ENCODE data around the gene ZNF385C.

ZNF385C gene

DNA sequence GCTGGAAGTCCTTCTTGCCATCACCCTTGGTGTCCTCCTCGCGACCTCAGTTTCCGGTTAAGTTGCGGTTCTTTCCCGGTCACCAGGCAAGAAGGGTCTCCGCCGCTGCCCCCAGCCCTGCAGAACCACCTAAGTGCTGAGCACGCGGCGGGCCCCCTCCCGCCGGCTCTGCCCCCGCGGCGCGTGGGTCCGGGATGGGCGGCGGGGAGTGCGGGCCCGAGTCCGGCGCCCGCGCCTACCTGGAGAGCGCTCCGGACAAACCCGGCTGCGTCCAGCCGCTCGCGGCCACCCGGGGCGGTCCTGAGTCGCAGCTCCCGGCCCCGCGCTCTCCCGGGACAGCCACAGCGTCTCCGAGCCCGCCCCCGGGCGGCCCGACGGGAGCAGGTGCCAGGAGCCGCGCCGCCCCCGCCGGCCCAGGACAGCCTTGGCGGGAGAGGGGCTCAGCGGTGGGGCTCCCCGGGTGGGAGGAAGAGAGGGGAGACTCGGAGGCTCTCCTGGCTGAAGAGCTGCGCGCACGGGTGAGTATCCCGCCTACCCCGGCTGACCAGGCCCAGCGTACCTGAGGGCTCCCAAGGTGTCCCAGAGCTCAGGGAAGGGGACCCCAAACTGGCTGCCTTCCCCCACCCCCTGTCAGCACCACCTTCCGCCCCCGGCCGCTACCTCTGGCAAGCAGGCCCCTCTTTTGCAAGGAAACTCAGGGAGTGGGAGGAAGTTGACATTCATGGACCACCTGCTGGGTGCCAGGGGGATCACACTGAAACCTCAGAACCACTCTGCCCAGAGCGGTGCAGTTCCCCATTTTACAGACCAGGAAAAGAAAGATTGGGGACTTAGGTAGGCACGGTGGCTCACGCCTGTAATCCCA is 25.7 kb downstream of the ZNF385C start:
- DNase-seq, result no peak
- H2BK120ac ChIP-seq (ENCODE audit: low read depth, low read length), result no peak overlapping the region
- H3K27ac ChIP-seq (ENCODE audit: low read depth, low read length), result no peak overlapping the region
- peak overlapping the region; percentile 71 for H3K56ac ChIP-seq (ENCODE audit: low read length)
- H2BK15ac ChIP-seq (replicated peaks; ENCODE audit: low read depth), result no peak overlapping the region
- no peak overlapping the region for H2AK5ac ChIP-seq (ENCODE audit: low read length)
- H3K4me1 ChIP-seq (ENCODE audit: control insufficient read depth, low read depth, low read length), result peaks cover 2% of the 10 kb centered on the region
- no peak overlapping the region for H4K5ac ChIP-seq (ENCODE audit: low read length)
- no CpG with 5 or more reads among the region's 67 CpGs for WGBS (ENCODE audit: extremely low coverage, insufficient coverage, low lambda C conversion rate)
- H3K4me3 ChIP-seq (ENCODE audit: low read length), result no peak overlapping the region
- H3K27me3 ChIP-seq (ENCODE audit: insufficient read depth, low read length, poor library complexity), result no peaks in the 10 kb centered on the region
- peak overlapping the region; percentile 20 for H3K18ac ChIP-seq (ENCODE audit: low read length)
- peak overlapping the region; percentile 50 for H3K4ac ChIP-seq (ENCODE audit: low read depth, low read length)
- no peak overlapping the region for H2BK5ac ChIP-seq (ENCODE audit: low read length)
- H3K79me1 ChIP-seq (ENCODE audit: low read length), result no peaks in the 10 kb centered on the region
- H4K8ac ChIP-seq (ENCODE audit: low read depth, low read length), result no peak overlapping the region
- H3K23ac ChIP-seq (ENCODE audit: low read length), result no peak overlapping the region
- H3K36me3 ChIP-seq (ENCODE audit: control insufficient read depth, insufficient read depth, low read length), result no peaks in the 10 kb centered on the region
- H3K4me2 ChIP-seq (ENCODE audit: low read length), result peak overlapping the region; percentile 30
- H3K9ac ChIP-seq (ENCODE audit: low read length), result peak overlapping the region; percentile 31
- H3K79me2 ChIP-seq (ENCODE audit: control insufficient read depth, insufficient read depth, low read length), result no peaks in the 10 kb centered on the region

DNA sequence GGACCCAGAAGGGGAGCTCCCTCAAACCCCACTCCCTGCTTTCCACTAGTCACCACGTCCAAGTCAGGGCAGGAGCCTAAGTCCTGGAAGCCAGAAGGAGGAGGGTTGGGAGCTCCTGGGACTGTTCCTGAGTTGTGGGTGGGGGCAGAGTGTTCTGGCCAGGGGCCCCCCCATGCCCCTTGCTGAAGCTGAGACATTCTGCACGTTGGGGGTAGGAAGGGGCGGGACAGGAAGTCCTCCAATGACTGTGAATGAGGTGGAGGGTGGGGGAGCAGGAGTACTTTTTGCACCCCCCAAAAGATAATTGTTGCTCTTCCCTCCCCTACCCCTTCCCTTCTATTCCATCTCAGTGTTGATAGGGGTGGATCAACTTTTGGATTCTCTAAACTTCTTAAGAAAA is 26.5 kb downstream of the ZNF385C start:
- WGBS (ENCODE audit: extremely low coverage, insufficient coverage, low lambda C conversion rate), result no CpG with 5 or more reads among the region's 3 CpGs
- H3K4me3 ChIP-seq (ENCODE audit: low read length), result no peak overlapping the region

DNA sequence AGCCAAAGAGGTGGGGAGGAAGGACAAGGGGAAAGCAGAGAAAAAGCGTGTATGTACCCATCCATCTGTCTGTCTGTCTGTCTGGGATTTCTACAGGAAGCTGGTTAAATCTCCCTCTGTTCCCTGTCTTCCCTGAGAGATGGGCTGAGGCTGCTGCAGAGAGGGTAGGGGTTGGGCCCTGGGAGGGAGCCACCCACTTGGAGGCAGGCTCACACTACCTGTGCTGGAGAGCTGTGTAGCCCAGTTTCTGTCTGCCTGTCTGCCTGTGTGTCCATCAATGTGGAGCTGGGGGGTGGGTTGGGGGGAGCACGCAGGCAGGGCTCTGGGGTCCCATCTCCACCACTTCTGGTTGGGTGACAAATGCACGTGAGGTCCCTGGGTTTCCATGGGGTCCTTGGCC is 29.3 kb downstream of the ZNF385C start:
- Histone ChIP-seq H4K8ac (ENCODE audit: low read depth, low read length) (no peak overlapping the region), H2BK15ac (replicated peaks; ENCODE audit: low read depth) (no peak overlapping the region), H3K4ac (ENCODE audit: low read depth, low read length) (no peak overlapping the region), H3K4me2 (ENCODE audit: low read length) (no peak overlapping the region), H3K27me3 (ENCODE audit: insufficient read depth, low read length, poor library complexity) (no peaks in the 10 kb centered on the region), H3K79me1 (ENCODE audit: low read length) (no peaks in the 10 kb centered on the region), H2BK120ac (ENCODE audit: low read depth, low read length) (no peak overlapping the region), H2BK5ac (ENCODE audit: low read length) (no peak overlapping the region), H3K79me2 (ENCODE audit: control insufficient read depth, insufficient read depth, low read length) (no peaks in the 10 kb centered on the region), H3K56ac (ENCODE audit: low read length) (no peak overlapping the region), H3K4me3 (ENCODE audit: low read length) (no peak overlapping the region), H3K23ac (ENCODE audit: low read length) (no peak overlapping the region), H3K36me3 (ENCODE audit: control insufficient read depth, insufficient read depth, low read length) (no peaks in the 10 kb centered on the region), H3K27ac (ENCODE audit: low read depth, low read length) (no peak overlapping the region), H4K5ac (ENCODE audit: low read length) (no peak overlapping the region), H3K4me1 (ENCODE audit: control insufficient read depth, low read depth, low read length) (peaks cover 2% of the 10 kb centered on the region), H3K18ac (ENCODE audit: low read length) (no peak overlapping the region), H3K9ac (ENCODE audit: low read length) (no peak overlapping the region), H2AK5ac (ENCODE audit: low read length) (no peak overlapping the region)
- no CpG with 5 or more reads among the region's 3 CpGs for WGBS (ENCODE audit: extremely low coverage, insufficient coverage, low lambda C conversion rate)
- no peak for DNase-seq

More for the DNA sequence above, 26.5 kb downstream of the ZNF385C start:
- Histone ChIP-seq H3K18ac (ENCODE audit: low read length) (no peak overlapping the region), H3K4me1 (ENCODE audit: control insufficient read depth, low read depth, low read length) (peaks cover 2% of the 10 kb centered on the region), H3K9ac (ENCODE audit: low read length) (no peak overlapping the region), H4K8ac (ENCODE audit: low read depth, low read length) (no peak overlapping the region), H3K79me2 (ENCODE audit: control insufficient read depth, insufficient read depth, low read length) (no peaks in the 10 kb centered on the region), H2AK5ac (ENCODE audit: low read length) (no peak overlapping the region), H2BK5ac (ENCODE audit: low read length) (no peak overlapping the region), H3K36me3 (ENCODE audit: control insufficient read depth, insufficient read depth, low read length) (no peaks in the 10 kb centered on the region), H3K79me1 (ENCODE audit: low read length) (no peaks in the 10 kb centered on the region), H2BK120ac (ENCODE audit: low read depth, low read length) (no peak overlapping the region), H3K56ac (ENCODE audit: low read length) (peak overlapping the region; percentile 26), H3K27me3 (ENCODE audit: insufficient read depth, low read length, poor library complexity) (no peaks in the 10 kb centered on the region), H4K5ac (ENCODE audit: low read length) (no peak overlapping the region), H3K4me2 (ENCODE audit: low read length) (no peak overlapping the region), H3K27ac (ENCODE audit: low read depth, low read length) (no peak overlapping the region), H2BK15ac (replicated peaks; ENCODE audit: low read depth) (no peak overlapping the region), H3K23ac (ENCODE audit: low read length) (no peak overlapping the region), H3K4ac (ENCODE audit: low read depth, low read length) (no peak overlapping the region)
- no peak for DNase-seq

DNA sequence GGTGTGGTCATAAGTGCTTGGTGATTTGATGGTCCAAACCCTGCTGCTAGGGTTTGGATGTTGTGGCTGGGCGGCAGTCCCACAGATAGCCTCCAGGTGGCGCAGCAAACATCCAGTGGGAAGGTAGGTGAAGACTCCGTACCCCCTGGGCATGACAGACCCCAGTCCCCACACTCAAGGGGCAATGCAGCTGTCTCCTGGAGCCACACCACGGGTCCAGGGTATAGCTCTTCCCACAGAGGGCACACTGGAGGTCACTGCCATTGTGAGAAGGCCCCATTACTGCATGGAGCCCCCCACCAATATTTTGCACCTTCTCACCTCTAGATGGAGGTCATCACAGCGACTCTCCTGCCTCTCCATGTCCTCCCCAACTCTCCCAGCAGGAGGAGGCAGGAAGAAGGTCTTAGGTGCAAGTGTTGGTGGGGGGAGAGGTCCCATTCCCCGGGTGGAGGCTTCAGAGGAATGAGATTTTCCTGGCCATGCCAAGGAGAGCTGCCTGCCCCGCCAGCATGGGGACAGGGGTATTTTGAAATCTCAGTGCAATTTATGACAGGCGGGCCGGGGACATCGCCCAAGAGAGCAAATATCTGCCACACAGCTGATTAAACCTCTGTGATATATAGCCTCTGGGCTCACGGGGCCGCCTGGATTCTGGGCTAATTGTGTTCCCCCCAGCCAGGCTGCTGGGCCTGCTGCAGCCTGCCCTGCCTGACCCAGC is 30.7 kb downstream of the ZNF385C start:
- H4K8ac ChIP-seq (ENCODE audit: low read depth, low read length), result no peak overlapping the region
- no peak overlapping the region for H4K5ac ChIP-seq (ENCODE audit: low read length)
- H3K79me1 ChIP-seq (ENCODE audit: low read length), result no peaks in the 10 kb centered on the region
- H3K27ac ChIP-seq (ENCODE audit: low read depth, low read length), result no peak overlapping the region
- H2AK5ac ChIP-seq (ENCODE audit: low read length), result no peak overlapping the region
- H3K79me2 ChIP-seq (ENCODE audit: control insufficient read depth, insufficient read depth, low read length), result no peaks in the 10 kb centered on the region
- no peak overlapping the region for H3K4me2 ChIP-seq (ENCODE audit: low read length)
- H3K9ac ChIP-seq (ENCODE audit: low read length), result no peak overlapping the region
- H3K23ac ChIP-seq (ENCODE audit: low read length), result no peak overlapping the region
- H3K4ac ChIP-seq (ENCODE audit: low read depth, low read length), result no peak overlapping the region
- no peaks in the 10 kb centered on the region for H3K27me3 ChIP-seq (ENCODE audit: insufficient read depth, low read length, poor library complexity)
- no peak overlapping the region for H3K18ac ChIP-seq (ENCODE audit: low read length)
- no peak overlapping the region for H3K56ac ChIP-seq (ENCODE audit: low read length)
- no peak overlapping the region for H2BK120ac ChIP-seq (ENCODE audit: low read depth, low read length)
- H3K4me1 ChIP-seq (ENCODE audit: control insufficient read depth, low read depth, low read length), result peaks cover 2% of the 10 kb centered on the region
- no peak overlapping the region for H3K4me3 ChIP-seq (ENCODE audit: low read length)
- H3K36me3 ChIP-seq (ENCODE audit: control insufficient read depth, insufficient read depth, low read length), result no peaks in the 10 kb centered on the region
- no peak overlapping the region for H2BK5ac ChIP-seq (ENCODE audit: low read length)
- WGBS (ENCODE audit: extremely low coverage, insufficient coverage, low lambda C conversion rate), result no CpG with 5 or more reads among the region's 12 CpGs
- no peak overlapping the region for H2BK15ac ChIP-seq (replicated peaks; ENCODE audit: low read depth)
- peak; percentile 91 for DNase-seq

DNA sequence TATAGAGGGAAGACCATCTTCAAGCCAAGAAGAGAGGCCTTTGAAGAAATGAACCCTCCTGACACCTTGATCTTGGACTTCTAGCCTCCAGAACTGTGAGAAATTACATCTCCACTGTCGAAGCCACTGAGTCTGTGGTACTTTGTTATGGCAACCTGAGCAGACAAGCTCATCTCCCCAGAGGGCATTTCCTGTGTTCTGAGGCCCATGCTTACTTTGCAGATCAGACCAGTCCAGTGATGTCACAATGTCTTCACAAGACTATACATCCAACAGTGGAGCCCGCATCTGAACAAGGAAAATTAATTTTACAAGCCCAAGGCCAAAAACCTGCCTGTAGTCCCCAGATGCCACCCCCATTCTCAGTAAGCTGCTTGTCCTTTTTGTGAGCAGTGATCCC is 33.1 kb downstream of the ZNF385C start:
- H3K4ac ChIP-seq (ENCODE audit: low read depth, low read length), result no peak overlapping the region
- no peak overlapping the region for H4K8ac ChIP-seq (ENCODE audit: low read depth, low read length)
- no peak overlapping the region for H3K9ac ChIP-seq (ENCODE audit: low read length)
- WGBS (ENCODE audit: extremely low coverage, insufficient coverage, low lambda C conversion rate), result no CpG with 5 or more reads among the region's 2 CpGs
- no peak overlapping the region for H2BK5ac ChIP-seq (ENCODE audit: low read length)
- no peaks in the 10 kb centered on the region for H3K4me1 ChIP-seq (ENCODE audit: control insufficient read depth, low read depth, low read length)
- H2AK5ac ChIP-seq (ENCODE audit: low read length), result no peak overlapping the region
- no peaks in the 10 kb centered on the region for H3K36me3 ChIP-seq (ENCODE audit: control insufficient read depth, insufficient read depth, low read length)
- no peak overlapping the region for H3K4me2 ChIP-seq (ENCODE audit: low read length)
- no peak overlapping the region for H2BK15ac ChIP-seq (replicated peaks; ENCODE audit: low read depth)
- no peaks in the 10 kb centered on the region for H3K79me1 ChIP-seq (ENCODE audit: low read length)
- no peak overlapping the region for H3K56ac ChIP-seq (ENCODE audit: low read length)
- no peak overlapping the region for H3K23ac ChIP-seq (ENCODE audit: low read length)
- no peak overlapping the region for H2BK120ac ChIP-seq (ENCODE audit: low read depth, low read length)
- no peaks in the 10 kb centered on the region for H3K79me2 ChIP-seq (ENCODE audit: control insufficient read depth, insufficient read depth, low read length)
- H3K27me3 ChIP-seq (ENCODE audit: insufficient read depth, low read length, poor library complexity), result no peaks in the 10 kb centered on the region
- no peak overlapping the region for H3K27ac ChIP-seq (ENCODE audit: low read depth, low read length)
- no peak overlapping the region for H3K4me3 ChIP-seq (ENCODE audit: low read length)
- no peak overlapping the region for H4K5ac ChIP-seq (ENCODE audit: low read length)
- DNase-seq, result no peak
- H3K18ac ChIP-seq (ENCODE audit: low read length), result no peak overlapping the region

Data from mesendoderm (in vitro differentiated cells).